Epithelial cell of esophagus (primary cell): Measurements from ENCODE around the gene GPR25.

Experiments used
- DNase-seq: peaks from one replicate; pipeline ENCODE4 v3.0.0; 2010; ENCODE audit warnings: low read depth
- H3K4me3 ChIP-seq: 2 replicates; pipeline ENCODE4 v1.5.1; 2011; ENCODE audit warnings: mild to moderate bottlenecking, low read length, control low read depth
- CTCF ChIP-seq: IDR thresholded peaks from 2 replicates; pipeline ENCODE4 v1.5.1; 2011; ENCODE audit warnings: low read depth, mild to moderate bottlenecking, low read length, control low read depth, inconsistent platforms; ENCODE audit not compliant: insufficient read depth; ENCODE audit errors: missing control alignments

The GPR25 gene

GRCh38 chr1:200862713-200863415 lies 9.9 kb upstream of the GPR25 start:
- H3K4me3 ChIP-seq: no peak overlapping the region
- no peak for TF ChIP-seq CTCF
- no peak for DNase-seq

- no peak for DNase-seq
- no peak overlapping the region for H3K4me3 ChIP-seq
- TF ChIP-seq CTCF: no peak
Observed at GRCh38 chr1:200866116-200866515, 6.7 kb upstream of the GPR25 start.

- no peak for TF ChIP-seq CTCF
- peak; percentile 33 for DNase-seq
- no peak overlapping the region for H3K4me3 ChIP-seq
Observed at GRCh38 chr1:200866521-200866920, 6.3 kb upstream of the GPR25 start.

- peak; percentile 41 for DNase-seq
- H3K4me3 ChIP-seq: no peak overlapping the region
- no peak for TF ChIP-seq CTCF
Observed at GRCh38 chr1:200867018-200867811, 5.6 kb upstream of the GPR25 start.

DNA sequence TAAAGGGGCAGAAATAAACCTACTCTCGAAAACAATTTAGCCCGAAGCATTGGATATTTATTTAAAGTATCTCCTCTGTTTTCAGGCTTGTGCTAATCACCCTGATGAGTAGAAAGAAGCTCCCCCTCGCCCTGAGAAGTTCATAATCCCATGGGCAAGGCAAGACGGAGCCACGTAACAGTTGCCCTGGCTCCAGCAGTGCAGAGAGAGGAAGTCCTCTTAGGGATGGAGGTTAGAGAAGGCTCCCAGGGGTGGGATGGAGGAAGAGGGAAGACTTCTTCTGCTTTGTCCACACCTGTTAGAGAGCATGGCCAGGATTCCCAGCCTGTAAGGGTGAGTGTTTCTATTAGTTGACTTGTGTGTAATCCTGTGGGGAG lies 3.4 kb upstream of the GPR25 start:
- no peak for TF ChIP-seq CTCF
- no peak for DNase-seq
- H3K4me3 ChIP-seq: no peak overlapping the region

GRCh38 chr1:200869753-200870391 lies 2.9 kb upstream of the GPR25 start:
- H3K4me3 ChIP-seq: no peak overlapping the region
- no peak for DNase-seq
- no peak for TF ChIP-seq CTCF
